ENCODE results near the gene FOXG1.

FOXG1 gene

DNA sequence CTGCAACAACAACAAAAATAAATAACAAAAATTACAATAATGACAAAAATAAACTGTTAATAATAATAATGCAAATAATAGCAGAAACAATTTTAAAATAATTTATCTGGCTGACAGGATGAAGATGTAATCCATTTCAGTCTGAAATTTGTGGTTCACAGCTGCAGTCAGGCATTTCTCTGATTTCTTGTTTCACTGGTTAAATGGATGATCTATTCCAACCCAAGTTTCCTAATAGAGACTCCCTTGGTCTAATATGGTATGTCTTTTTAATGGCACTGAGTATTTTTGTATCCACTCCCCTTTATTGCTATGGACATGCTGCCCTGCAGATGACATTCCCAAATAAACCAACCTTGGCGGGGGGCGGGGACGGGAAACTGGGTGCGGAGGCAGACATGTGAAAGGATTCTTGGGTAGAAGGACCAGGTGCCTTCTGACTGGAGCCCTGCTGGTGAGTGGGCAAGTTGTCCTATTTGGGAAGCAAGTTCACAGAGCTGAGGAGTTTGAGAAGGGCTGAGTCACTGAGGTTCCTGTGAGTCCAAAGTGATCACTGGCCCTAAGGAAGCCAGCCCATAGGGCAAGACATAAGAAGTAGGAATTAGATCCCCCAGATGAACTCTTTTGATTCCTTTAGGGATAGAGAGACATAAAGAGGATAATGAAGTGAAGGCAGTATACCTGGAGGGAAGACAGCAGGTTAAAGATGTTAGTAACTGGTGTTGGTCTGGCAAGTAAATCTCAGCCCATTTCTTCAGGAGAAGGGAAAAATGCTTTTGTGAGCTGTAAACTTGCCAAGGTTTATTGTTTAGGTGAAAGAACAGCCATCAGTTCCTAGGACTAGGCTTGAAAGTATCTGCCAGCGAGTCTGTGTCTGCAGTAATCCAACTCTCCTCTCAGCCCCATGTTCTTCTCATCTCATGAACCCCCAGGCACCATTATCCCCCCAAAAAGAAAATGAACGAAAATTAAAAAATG lies 14.5 kb downstream of the FOXG1 start:
- no peak overlapping the region for H3K27ac ChIP-seq (replicated peaks)
- H3K4me3 ChIP-seq (replicated peaks; ENCODE audit: insufficient read depth, low read length) = no peak overlapping the region
- no peak for DNase-seq (ENCODE audit: low read depth in 1 of 2, low spot score in 1 of 2)
- H3K27me3 ChIP-seq (ENCODE audit: insufficient read depth, poor library complexity, severe bottlenecking) = peaks cover 38% of the 10 kb centered on the region
- TF ChIP-seq GABPA (IDR thresholded peaks at IDR 0.05; ENCODE audit: low read depth) (no peak), POLR2AphosphoS5 (IDR thresholded peaks at IDR 0.05; ENCODE audit: low read depth) (no peak), SPI1 (IDR thresholded peaks at IDR 0.05; ENCODE audit: borderline replicate concordance, low read depth) (no peak)
- TF ChIP-seq, protein P1, sequence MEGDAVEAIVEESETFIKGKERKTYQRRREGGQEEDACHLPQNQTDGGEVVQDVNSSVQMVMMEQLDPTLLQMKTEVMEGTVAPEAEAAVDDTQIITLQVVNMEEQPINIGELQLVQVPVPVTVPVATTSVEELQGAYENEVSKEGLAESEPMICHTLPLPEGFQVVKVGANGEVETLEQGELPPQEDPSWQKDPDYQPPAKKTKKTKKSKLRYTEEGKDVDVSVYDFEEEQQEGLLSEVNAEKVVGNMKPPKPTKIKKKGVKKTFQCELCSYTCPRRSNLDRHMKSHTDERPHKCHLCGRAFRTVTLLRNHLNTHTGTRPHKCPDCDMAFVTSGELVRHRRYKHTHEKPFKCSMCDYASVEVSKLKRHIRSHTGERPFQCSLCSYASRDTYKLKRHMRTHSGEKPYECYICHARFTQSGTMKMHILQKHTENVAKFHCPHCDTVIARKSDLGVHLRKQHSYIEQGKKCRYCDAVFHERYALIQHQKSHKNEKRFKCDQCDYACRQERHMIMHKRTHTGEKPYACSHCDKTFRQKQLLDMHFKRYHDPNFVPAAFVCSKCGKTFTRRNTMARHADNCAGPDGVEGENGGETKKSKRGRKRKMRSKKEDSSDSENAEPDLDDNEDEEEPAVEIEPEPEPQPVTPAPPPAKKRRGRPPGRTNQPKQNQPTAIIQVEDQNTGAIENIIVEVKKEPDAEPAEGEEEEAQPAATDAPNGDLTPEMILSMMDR (IDR thresholded peaks at IDR 0.05; ENCODE audit: insufficient read depth, low read length) = no peak
- TF ChIP-seq, protein P2, sequence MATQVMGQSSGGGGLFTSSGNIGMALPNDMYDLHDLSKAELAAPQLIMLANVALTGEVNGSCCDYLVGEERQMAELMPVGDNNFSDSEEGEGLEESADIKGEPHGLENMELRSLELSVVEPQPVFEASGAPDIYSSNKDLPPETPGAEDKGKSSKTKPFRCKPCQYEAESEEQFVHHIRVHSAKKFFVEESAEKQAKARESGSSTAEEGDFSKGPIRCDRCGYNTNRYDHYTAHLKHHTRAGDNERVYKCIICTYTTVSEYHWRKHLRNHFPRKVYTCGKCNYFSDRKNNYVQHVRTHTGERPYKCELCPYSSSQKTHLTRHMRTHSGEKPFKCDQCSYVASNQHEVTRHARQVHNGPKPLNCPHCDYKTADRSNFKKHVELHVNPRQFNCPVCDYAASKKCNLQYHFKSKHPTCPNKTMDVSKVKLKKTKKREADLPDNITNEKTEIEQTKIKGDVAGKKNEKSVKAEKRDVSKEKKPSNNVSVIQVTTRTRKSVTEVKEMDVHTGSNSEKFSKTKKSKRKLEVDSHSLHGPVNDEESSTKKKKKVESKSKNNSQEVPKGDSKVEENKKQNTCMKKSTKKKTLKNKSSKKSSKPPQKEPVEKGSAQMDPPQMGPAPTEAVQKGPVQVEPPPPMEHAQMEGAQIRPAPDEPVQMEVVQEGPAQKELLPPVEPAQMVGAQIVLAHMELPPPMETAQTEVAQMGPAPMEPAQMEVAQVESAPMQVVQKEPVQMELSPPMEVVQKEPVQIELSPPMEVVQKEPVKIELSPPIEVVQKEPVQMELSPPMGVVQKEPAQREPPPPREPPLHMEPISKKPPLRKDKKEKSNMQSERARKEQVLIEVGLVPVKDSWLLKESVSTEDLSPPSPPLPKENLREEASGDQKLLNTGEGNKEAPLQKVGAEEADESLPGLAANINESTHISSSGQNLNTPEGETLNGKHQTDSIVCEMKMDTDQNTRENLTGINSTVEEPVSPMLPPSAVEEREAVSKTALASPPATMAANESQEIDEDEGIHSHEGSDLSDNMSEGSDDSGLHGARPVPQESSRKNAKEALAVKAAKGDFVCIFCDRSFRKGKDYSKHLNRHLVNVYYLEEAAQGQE (IDR thresholded peaks at IDR 0.05; ENCODE audit: insufficient replicate concordance, low read depth) = no peak

DNA sequence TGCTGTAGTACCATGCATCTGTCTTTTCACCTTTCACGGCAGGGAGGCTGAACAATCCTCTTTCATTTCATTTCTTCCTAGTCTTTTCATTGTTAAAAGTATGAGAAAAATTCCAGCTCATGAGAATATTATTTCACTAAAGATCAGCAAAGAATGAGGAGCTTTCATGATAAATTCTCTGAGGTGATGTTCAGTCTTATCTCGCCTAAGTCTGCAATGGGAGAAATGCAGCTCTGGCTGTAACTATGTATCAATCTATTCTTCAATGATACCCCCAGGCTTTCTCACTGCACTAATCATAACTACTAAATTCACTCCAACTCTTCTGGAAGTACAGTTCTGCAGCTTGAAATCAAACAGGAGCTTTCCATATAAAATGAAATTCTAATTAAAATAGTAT lies 15.7 kb downstream of the FOXG1 start:
- Histone ChIP-seq H3K27me3 (ENCODE audit: insufficient read depth, poor library complexity, severe bottlenecking) (peaks cover 29% of the 10 kb centered on the region), H3K4me3 (replicated peaks; ENCODE audit: insufficient read depth, low read length) (no peak overlapping the region)
- TF ChIP-seq POLR2AphosphoS5 (IDR thresholded peaks at IDR 0.05; ENCODE audit: low read depth) (no peak), SPI1 (IDR thresholded peaks at IDR 0.05; ENCODE audit: borderline replicate concordance, low read depth) (no peak), GABPA (IDR thresholded peaks at IDR 0.05; ENCODE audit: low read depth) (no peak)
- TF ChIP-seq, protein P1 (IDR thresholded peaks at IDR 0.05; ENCODE audit: insufficient read depth, low read length) = no peak
- TF ChIP-seq, protein P2 (IDR thresholded peaks at IDR 0.05; ENCODE audit: insufficient replicate concordance, low read depth) = no peak

GRCh38 chr14:28783664-28784063 lies 17.1 kb downstream of the FOXG1 start:
- no peak for TF ChIP-seq POLR2AphosphoS5 (IDR thresholded peaks at IDR 0.05; ENCODE audit: low read depth)
- no peak for TF ChIP-seq GABPA (IDR thresholded peaks at IDR 0.05; ENCODE audit: low read depth)
- no peak for TF ChIP-seq SPI1 (IDR thresholded peaks at IDR 0.05; ENCODE audit: borderline replicate concordance, low read depth)
- TF ChIP-seq, protein P2 (IDR thresholded peaks at IDR 0.05; ENCODE audit: insufficient replicate concordance, low read depth) = no peak
- H3K4me3 ChIP-seq (replicated peaks; ENCODE audit: insufficient read depth, low read length) = no peak overlapping the region
- H3K27me3 ChIP-seq (ENCODE audit: insufficient read depth, poor library complexity, severe bottlenecking) = peaks cover 26% of the 10 kb centered on the region
- no peak overlapping the region for H3K27ac ChIP-seq (replicated peaks)
- DNase-seq (ENCODE audit: low read depth in 1 of 2, low spot score in 1 of 2) = no peak

More for the DNA sequence above, 15.7 kb downstream of the FOXG1 start:
- DNase-seq (ENCODE audit: low read depth in 1 of 2, low spot score in 1 of 2) = no peak
- no peak overlapping the region for H3K27ac ChIP-seq (replicated peaks)
